Liver (tissue), 9 donors: ENCODE measurements around the gene EBP. TPM values are rescaled to one million over a fixed set of nuclear protein-coding genes. Genes with fewer than 3 reads are reported as not detected.

Experiments
- DNase-seq: peaks from one replicate; pipeline ENCODE4 v3.0.0-alpha.2; 2017; ENCODE audit warnings: low spot score
- H3K27ac ChIP-seq, 2 donors: one replicate each; pipeline ENCODE4 v1.7.0; 2013; ENCODE audit warnings: inconsistent platforms in 2 of 2, low read length in 2 of 2, control low read depth in 1 of 2, low read depth in 1 of 2, mild to moderate bottlenecking in 1 of 2
- H3K27me3 ChIP-seq, 4 donors: one replicate each; pipeline versions ENCODE4 v1.6.1 to v1.7.0; 2013; ENCODE audit warnings: low read length in 3 of 4, inconsistent platforms in 1 of 4, mild to moderate bottlenecking in 1 of 4, moderate library complexity in 1 of 4; ENCODE audit not compliant: control insufficient read depth in 4 of 4, insufficient read depth in 4 of 4
- H3K36me3 ChIP-seq, 4 donors: one replicate each; pipeline versions ENCODE4 v1.6.1 to v1.7.0; 2013; ENCODE audit warnings: low read length in 3 of 4, mild to moderate bottlenecking in 3 of 4, low read depth in 1 of 4, moderate library complexity in 1 of 4; ENCODE audit not compliant: control insufficient read depth in 4 of 4, insufficient read depth in 3 of 4
- H3K4me1 ChIP-seq, 4 donors: one replicate each; pipeline versions ENCODE4 v1.6.1 to v1.7.0; 2013; ENCODE audit warnings: low read length in 3 of 4, mild to moderate bottlenecking in 3 of 4, moderate library complexity in 1 of 4; ENCODE audit not compliant: control insufficient read depth in 4 of 4, insufficient read depth in 4 of 4
- H3K4me3 ChIP-seq, 3 donors: one replicate each; pipeline versions ENCODE4 v1.6.1 to v1.7.0; 2013; ENCODE audit warnings: low read length in 3 of 3, control low read depth in 1 of 3, low read depth in 1 of 3, mild to moderate bottlenecking in 1 of 3
- H3K9ac ChIP-seq, 2 donors: one replicate each; pipeline ENCODE4 v1.7.0; 2013; ENCODE audit warnings: low read length in 2 of 2, mild to moderate bottlenecking in 2 of 2, moderate library complexity in 2 of 2, control low read depth in 1 of 2, low read depth in 1 of 2
- H3K9me3 ChIP-seq, 4 donors: one replicate each; pipeline versions ENCODE4 v1.6.1 to v1.7.0; 2013; ENCODE audit warnings: low read length in 3 of 4; ENCODE audit not compliant: control insufficient read depth in 4 of 4
- FOXA2 ChIP-seq: IDR thresholded peaks from 2 replicates; pipeline ENCODE4 v1.6.1; 2016; ENCODE audit warnings: antibody characterized with exemption
- GABPA ChIP-seq, 2 donors: IDR thresholded peaks in 1 of 2; conservative IDR thresholded peaks in 1 of 2; 2 replicates each; pipeline ENCODE4 v1.6.1; 2016; ENCODE audit warnings: antibody characterized with exemption in 2 of 2, mild to moderate bottlenecking in 1 of 2, moderate library complexity in 1 of 2
- HNF4G ChIP-seq: IDR thresholded peaks from 2 replicates; pipeline ENCODE4 v1.6.1; 2016; ENCODE audit warnings: antibody characterized with exemption
- MAX ChIP-seq: IDR thresholded peaks from 2 replicates; pipeline ENCODE4 v1.6.1; 2016; ENCODE audit warnings: antibody characterized with exemption
- NR2F2 ChIP-seq: IDR thresholded peaks from 2 replicates; pipeline ENCODE4 v1.6.1; 2016; ENCODE audit warnings: antibody characterized with exemption
- REST ChIP-seq: IDR thresholded peaks from 2 replicates; pipeline ENCODE4 v1.6.1; 2016; ENCODE audit warnings: antibody characterized with exemption, mild to moderate bottlenecking
- RXRA ChIP-seq, 2 donors: IDR thresholded peaks; 2 replicates each; pipeline ENCODE4 v1.6.1; 2017 to 2018; ENCODE audit warnings: antibody characterized with exemption in 2 of 2, mild to moderate bottlenecking in 1 of 2
- SP1 ChIP-seq: IDR thresholded peaks from 2 replicates; pipeline ENCODE4 v1.6.1; 2018; ENCODE audit warnings: antibody characterized with exemption, mild to moderate bottlenecking
- TAF1 ChIP-seq: conservative IDR thresholded peaks from 2 replicates; pipeline ENCODE4 v1.6.1; 2016; ENCODE audit warnings: antibody characterized with exemption, mild to moderate bottlenecking
- YY1 ChIP-seq: IDR thresholded peaks from 2 replicates; pipeline ENCODE4 v1.6.1; 2016; ENCODE audit warnings: antibody characterized with exemption, mild to moderate bottlenecking
- WGBS: extraction: QIAGEN DNeasy Blood & Tissue Kit; methylation state at CpG from one replicate; pipeline ENCODE4 v1.1.7; 2013; 5-methylcytosine and 5-hydroxymethylcytosine counted together
- polyA plus RNA-seq, 2 donors: library from polyadenylated mRNA; stranded (reverse) in 1 of 2; unstranded in 1 of 2; fragments of 200-250 nt in 1 of 2; fragments of >200 nt in 1 of 2; fragmentation: Nextera tagmentation in 1 of 2; extraction: Ambion mirVana in 1 of 2; gene quantifications; one replicate each; pipeline versions ENCODE4 v1.2.1 to v1.2.3, GENCODE V29; 2013 to 2015
- total RNA-seq, 2 donors: library from RNA; depleted of rRNA; stranded (reverse); fragments of >200 nt; gene quantifications; one replicate each; pipeline ENCODE4 v1.2.3, GENCODE V29; 2014
- donor health status: healthy.
- donor health status: healthy.
- donor health status: healthy.
- donor health status: healthy.
- donor health status: healthy.

The EBP gene
- total and polyA plus RNA-seq, 4 donors: 304 to 474 (median 369) TPM

- H3K4me3 ChIP-seq: peak overlapping the region in 2 of 3 donors; percentile 52 to 85
- H3K27me3 ChIP-seq: no peaks in the 10 kb centered on the region
- H3K27ac ChIP-seq: peak overlapping the region in 1 of 2 donors; percentile 99
- no peak overlapping the region for H3K9ac ChIP-seq
- DNase-seq: no peak
- no peaks in the 10 kb centered on the region for H3K9me3 ChIP-seq
- WGBS: 86% methylated on average over 13 of the region's 13 CpGs
- peaks cover 2 to 14% (median 5%) of the 10 kb centered on the region in 4 donors for H3K4me1 ChIP-seq
- TF ChIP-seq RXRA (IDR thresholded peaks at IDR 0.05): no peak
- no peak for TF ChIP-seq YY1
- TF ChIP-seq NR2F2: no peak
- TF ChIP-seq SP1: no peak
- no peak for TF ChIP-seq REST
- H3K36me3 ChIP-seq: peaks cover 5 to 31% (median 22%) of the 10 kb centered on the region in 4 donors
These were observed 54.0 kb downstream of the EBP start for GRCh38 chrX:48575642-48576041.

GRCh38 chrX:48576108-48576507, 54.5 kb downstream of the EBP start:
- Histone ChIP-seq H3K27me3 (no peaks in the 10 kb centered on the region), H3K27ac (no peak overlapping the region), H3K9me3 (no peaks in the 10 kb centered on the region), H3K36me3 (peaks cover 5 to 31% (median 22%) of the 10 kb centered on the region in 4 donors), H3K9ac (no peak overlapping the region), H3K4me3 (no peak overlapping the region), H3K4me1 (peaks cover 2 to 14% (median 5%) of the 10 kb centered on the region in 4 donors)
- DNase-seq: no peak
- TF ChIP-seq YY1 (no peak), TAF1 (no peak), FOXA2 (no peak), MAX (no peak), GABPA (IDR thresholded peaks at IDR 0.05 in 1 of 2, conservative IDR thresholded peaks at IDR 0.05 in 1 of 2) (no peak), HNF4G (no peak)
- WGBS: 79% methylated on average over 6 of the region's 6 CpGs

Other genes with a start within 250 kb of the EBP start
- gene SSX3, start 165.1 kb upstream of the EBP start, total RNA-seq: not detected
- not detected for gene SSX3, start 165.1 kb upstream of the EBP start, polyA plus RNA-seq
- not detected for gene SSX4, start 138.3 kb upstream of the EBP start, total RNA-seq
- gene SSX4, start 138.3 kb upstream of the EBP start, polyA plus RNA-seq: not detected
- not detected for gene SSX4B, start 109.8 kb upstream of the EBP start, total RNA-seq
- not detected for gene SSX4B, start 109.8 kb upstream of the EBP start, polyA plus RNA-seq
- 10 to 100 TPM in 1 of 2 donors, under 1 TPM in 1; 0.25 to 81.3 TPM for gene SLC38A5, start 51.5 kb upstream of the EBP start, total RNA-seq
- gene SLC38A5, start 51.5 kb upstream of the EBP start, polyA plus RNA-seq: under 1 TPM; 0.38 to 0.53 TPM
- 10 to 100 TPM; 13.3 to 21.8 TPM for gene FTSJ1, start 45.6 kb upstream of the EBP start, total RNA-seq
- gene FTSJ1, start 45.6 kb upstream of the EBP start, polyA plus RNA-seq: 10 to 100 TPM; 14.3 to 19.6 TPM
- gene PORCN, start 12.8 kb upstream of the EBP start, total RNA-seq: 1 to 10 TPM in 1 of 2 donors, under 1 TPM in 1; 0.70 to 2.8 TPM
- gene PORCN, start 12.8 kb upstream of the EBP start, polyA plus RNA-seq: 1 to 10 TPM; 2.8 to 4.9 TPM
- gene TBC1D25, start 17.9 kb downstream of the EBP start, total RNA-seq: 1 to 10 TPM; 3.2 to 3.5 TPM
- gene TBC1D25, start 17.9 kb downstream of the EBP start, polyA plus RNA-seq: 1 to 10 TPM; 2.6 to 5.8 TPM
- 10 to 100 TPM; 81.0 to 87.3 TPM for gene RBM3, start 52.7 kb downstream of the EBP start, total RNA-seq
- 10 to 100 TPM; 28.6 to 43.2 TPM for gene RBM3, start 52.7 kb downstream of the EBP start, polyA plus RNA-seq
- 10 to 100 TPM; 25.4 to 39.8 TPM for gene WDR13, start 75.7 kb downstream of the EBP start, total RNA-seq
- 10 to 100 TPM; 37.2 to 73.7 TPM for gene WDR13, start 75.7 kb downstream of the EBP start, polyA plus RNA-seq
- gene WAS, start 162.0 kb downstream of the EBP start, total RNA-seq: 1 to 10 TPM; 5.1 to 5.6 TPM
- gene WAS, start 162.0 kb downstream of the EBP start, polyA plus RNA-seq: 1 to 10 TPM; 1.0 to 3.1 TPM
- gene SUV39H1, start 174.9 kb downstream of the EBP start, total RNA-seq: 1 to 10 TPM; 4.0 to 5.8 TPM
- 1 to 10 TPM; 3.2 to 3.5 TPM for gene SUV39H1, start 174.9 kb downstream of the EBP start, polyA plus RNA-seq
- under 1 TPM in 1 of 2 donors, not detected in 1; 0.67 TPM for gene GLOD5, start 239.9 kb downstream of the EBP start, total RNA-seq
- gene GLOD5, start 239.9 kb downstream of the EBP start, polyA plus RNA-seq: 1 to 10 TPM; 2.1 to 3.4 TPM